ENCODE measurements around the gene UTS2B. TPM values are rescaled to one million over a fixed set of nuclear protein-coding genes. Genes with fewer than 3 reads are reported as not detected.

Gene UTS2B
- total and polyA plus RNA-seq, 9 of the 15 experiments (the other 6 are each of a cell fraction or from before 2014, with no cell fraction given), result 0.06 TPM; not detected in 8

GRCh38 chr3:191329654-191330529 lies at the start of gene UTS2B (continued):
- no peak for TF ChIP-seq KAT2B (IDR thresholded peaks at IDR 0.05; ENCODE audit: low read depth, low read length)
- TF ChIP-seq RBFOX2 (IDR thresholded peaks at IDR 0.05; ENCODE audit: low read depth, low read length), result peak; percentile 81
- TF ChIP-seq DIDO1 (tag; IDR thresholded peaks at IDR 0.05; ENCODE audit: low read depth), result no peak
- TF ChIP-seq RB1 (IDR thresholded peaks at IDR 0.05; ENCODE audit: low read depth), result 0 out of 2 replicates have a peak, but pooled peaks have one; percentile 12
- TF ChIP-seq ETV5 (CRISPR knock-in tag; IDR thresholded peaks at IDR 0.05; ENCODE audit: low read depth), result 0 out of 2 replicates have a peak, but pooled peaks have one; percentile 6
- TF ChIP-seq, protein P1, sequence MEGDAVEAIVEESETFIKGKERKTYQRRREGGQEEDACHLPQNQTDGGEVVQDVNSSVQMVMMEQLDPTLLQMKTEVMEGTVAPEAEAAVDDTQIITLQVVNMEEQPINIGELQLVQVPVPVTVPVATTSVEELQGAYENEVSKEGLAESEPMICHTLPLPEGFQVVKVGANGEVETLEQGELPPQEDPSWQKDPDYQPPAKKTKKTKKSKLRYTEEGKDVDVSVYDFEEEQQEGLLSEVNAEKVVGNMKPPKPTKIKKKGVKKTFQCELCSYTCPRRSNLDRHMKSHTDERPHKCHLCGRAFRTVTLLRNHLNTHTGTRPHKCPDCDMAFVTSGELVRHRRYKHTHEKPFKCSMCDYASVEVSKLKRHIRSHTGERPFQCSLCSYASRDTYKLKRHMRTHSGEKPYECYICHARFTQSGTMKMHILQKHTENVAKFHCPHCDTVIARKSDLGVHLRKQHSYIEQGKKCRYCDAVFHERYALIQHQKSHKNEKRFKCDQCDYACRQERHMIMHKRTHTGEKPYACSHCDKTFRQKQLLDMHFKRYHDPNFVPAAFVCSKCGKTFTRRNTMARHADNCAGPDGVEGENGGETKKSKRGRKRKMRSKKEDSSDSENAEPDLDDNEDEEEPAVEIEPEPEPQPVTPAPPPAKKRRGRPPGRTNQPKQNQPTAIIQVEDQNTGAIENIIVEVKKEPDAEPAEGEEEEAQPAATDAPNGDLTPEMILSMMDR (IDR thresholded peaks at IDR 0.05 in 2 of 3, conservative IDR thresholded peaks at IDR 0.05 in 1 of 3; ENCODE audit: insufficient read depth in 2 of 3, low read depth in 1 of 3, low read length in 3 of 3), result no peak
- TF ChIP-seq NFIC (IDR thresholded peaks at IDR 0.05), result no peak
- TF ChIP-seq SAP30 (IDR thresholded peaks at IDR 0.05; ENCODE audit: borderline replicate concordance, insufficient read depth, low read depth, low read length, poor library complexity, severe bottlenecking), result peak; percentile 63
- TF ChIP-seq SIN3A (IDR thresholded peaks at IDR 0.05; ENCODE audit: borderline replicate concordance in 2 of 2, control insufficient read depth in 1 of 2, low read depth in 2 of 2, low read length in 2 of 2), result 0 out of 4 replicates have a peak, but pooled peaks of 1 of the 2 experiments have one; percentile 38
- no peak for TF ChIP-seq SIN3B (IDR thresholded peaks at IDR 0.05; ENCODE audit: low read depth)
- TF ChIP-seq GMEB1 (CRISPR knock-in tag; IDR thresholded peaks at IDR 0.05), result no peak
- TF ChIP-seq ATF3 (IDR thresholded peaks at IDR 0.05), result no peak
- TF ChIP-seq ATF3 (CRISPR knock-in tag; conservative IDR thresholded peaks at IDR 0.05), result no peak
- no peak for TF ChIP-seq TBL1XR1 (IDR thresholded peaks at IDR 0.05; ENCODE audit: low read length in 2 of 2)
- no peak for TF ChIP-seq POLR2B (IDR thresholded peaks at IDR 0.05; ENCODE audit: low read depth, partially characterized antibody)
- TF ChIP-seq, protein P2, sequence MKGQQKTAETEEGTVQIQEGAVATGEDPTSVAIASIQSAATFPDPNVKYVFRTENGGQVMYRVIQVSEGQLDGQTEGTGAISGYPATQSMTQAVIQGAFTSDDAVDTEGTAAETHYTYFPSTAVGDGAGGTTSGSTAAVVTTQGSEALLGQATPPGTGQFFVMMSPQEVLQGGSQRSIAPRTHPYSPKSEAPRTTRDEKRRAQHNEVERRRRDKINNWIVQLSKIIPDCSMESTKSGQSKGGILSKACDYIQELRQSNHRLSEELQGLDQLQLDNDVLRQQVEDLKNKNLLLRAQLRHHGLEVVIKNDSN (CRISPR knock-in tag; IDR thresholded peaks at IDR 0.05), result no peak
- peak; percentile 4 for TF ChIP-seq PCBP1 (IDR thresholded peaks at IDR 0.05; ENCODE audit: low read depth, low read length, poor library complexity, severe bottlenecking)
- no peak for TF ChIP-seq LARP7 (IDR thresholded peaks at IDR 0.05)
- no peak for TF ChIP-seq ZFP1 (CRISPR knock-in tag; IDR thresholded peaks at IDR 0.05)
- no peak for TF ChIP-seq ZNF282 (CRISPR knock-in tag; IDR thresholded peaks at IDR 0.05)
- no peak for TF ChIP-seq ELK3 (CRISPR knock-in tag; IDR thresholded peaks at IDR 0.05)

Measured in K562 (cell line).